HG03378 (cell line): ENCODE measurements around the gene TACO1.

Experiments
- ATAC-seq: cut with Tn5 transposase; IDR thresholded peaks from one replicate; pipeline ENCODE4 v1.9.1; 2021; ENCODE audit warnings: mild to moderate bottlenecking, moderate library complexity; ENCODE audit not compliant: unreplicated experiment

Gene TACO1

DNA sequence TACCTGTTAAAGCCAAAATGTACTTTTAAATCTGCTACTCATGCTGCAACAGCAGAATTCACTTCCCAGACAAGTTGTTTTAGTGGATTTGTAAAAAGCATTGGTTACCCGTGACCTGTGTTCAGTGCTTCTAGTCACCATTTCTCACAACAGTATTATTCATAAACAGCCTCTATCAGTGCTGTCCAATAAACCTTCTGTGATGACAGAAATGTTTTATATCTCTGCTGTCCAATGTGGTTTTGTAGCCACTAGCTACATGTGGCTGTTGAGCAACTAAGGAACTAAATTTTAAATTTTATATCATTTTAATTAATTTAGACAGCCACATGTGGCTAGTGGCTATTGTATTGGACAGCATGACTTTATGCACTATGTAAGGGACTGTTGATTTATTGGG, 34.1 kb downstream of the TACO1 start:
- no peak for ATAC-seq

DNA sequence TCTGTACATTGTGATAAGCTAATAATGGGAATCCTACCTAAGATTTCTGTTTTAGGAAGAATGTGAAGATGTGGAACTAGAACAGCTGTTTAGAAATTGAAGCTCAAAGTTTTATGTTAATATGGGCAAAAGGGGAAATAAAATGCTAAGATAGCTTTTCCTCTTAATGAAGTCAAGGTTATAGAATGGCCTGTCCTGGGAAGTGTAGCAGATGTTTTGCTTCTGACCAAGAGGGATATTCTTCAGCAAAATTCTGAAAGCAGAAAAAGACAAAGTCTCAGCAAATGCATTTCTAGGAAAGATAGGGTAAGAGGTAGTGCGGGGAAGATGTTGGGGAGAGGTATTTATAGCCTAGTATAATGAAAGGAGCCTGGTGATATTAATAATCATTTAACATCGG, 34.6 kb downstream of the TACO1 start:
- ATAC-seq = no peak

DNA sequence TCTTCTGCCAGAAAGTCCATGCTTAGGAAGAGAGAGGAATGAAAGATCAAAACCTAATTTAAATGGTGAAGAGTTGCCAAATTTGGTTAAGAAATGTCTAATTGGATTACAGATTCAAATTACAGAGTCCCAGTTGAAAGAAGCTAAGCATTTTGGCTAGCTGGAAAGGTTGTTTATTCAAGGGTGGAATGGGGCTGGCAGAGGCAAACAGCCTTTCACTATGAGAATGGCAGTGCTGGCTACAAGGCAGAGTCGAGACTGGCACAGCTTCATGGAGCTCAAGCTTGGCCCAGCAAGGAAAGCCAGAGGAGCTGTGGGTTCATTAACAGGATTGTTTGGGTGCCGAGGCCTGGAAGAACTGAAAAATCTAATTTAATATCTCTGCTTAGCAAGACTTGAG, 35.1 kb downstream of the TACO1 start:
- ATAC-seq = no peak

DNA sequence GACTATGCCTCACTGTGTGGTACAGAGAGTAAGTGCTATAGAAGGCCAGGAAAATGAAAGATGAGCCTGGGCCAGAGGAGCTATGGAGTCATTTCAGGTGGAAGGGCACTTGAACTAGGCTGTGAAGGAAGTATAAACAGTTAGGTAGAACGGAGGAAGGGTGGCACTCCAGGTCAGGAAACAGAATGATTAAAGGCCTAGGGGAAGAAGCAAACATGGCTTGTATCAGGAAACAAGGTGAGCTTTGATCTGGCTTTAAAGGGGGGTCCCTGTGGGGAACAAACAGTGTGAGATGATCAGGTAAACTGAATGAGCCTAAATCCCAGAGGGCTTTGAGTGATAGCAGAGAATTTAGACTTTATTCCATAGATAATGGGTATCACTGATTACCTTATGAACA, 38.4 kb downstream of the TACO1 start:
- ATAC-seq = no peak

DNA sequence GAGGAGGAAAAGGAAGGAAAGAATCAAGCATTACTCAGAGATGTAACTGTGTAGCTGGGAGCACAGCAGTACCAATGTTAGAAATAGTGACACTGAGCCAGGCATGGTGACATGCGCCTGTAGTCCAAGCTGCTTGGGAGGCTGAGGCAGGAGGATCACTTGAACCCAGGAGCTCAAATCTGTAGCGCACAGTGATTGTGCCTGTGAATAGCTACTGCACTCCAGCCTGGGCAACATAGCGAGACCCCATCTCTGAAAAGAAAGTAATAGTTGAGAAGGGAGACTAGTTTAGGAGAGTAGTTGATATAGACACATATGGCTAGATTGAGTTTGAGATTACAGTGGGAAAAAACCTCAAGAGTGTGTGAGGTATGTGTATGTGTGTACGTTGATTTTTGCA, 39.3 kb downstream of the TACO1 start:
- ATAC-seq = no peak

DNA sequence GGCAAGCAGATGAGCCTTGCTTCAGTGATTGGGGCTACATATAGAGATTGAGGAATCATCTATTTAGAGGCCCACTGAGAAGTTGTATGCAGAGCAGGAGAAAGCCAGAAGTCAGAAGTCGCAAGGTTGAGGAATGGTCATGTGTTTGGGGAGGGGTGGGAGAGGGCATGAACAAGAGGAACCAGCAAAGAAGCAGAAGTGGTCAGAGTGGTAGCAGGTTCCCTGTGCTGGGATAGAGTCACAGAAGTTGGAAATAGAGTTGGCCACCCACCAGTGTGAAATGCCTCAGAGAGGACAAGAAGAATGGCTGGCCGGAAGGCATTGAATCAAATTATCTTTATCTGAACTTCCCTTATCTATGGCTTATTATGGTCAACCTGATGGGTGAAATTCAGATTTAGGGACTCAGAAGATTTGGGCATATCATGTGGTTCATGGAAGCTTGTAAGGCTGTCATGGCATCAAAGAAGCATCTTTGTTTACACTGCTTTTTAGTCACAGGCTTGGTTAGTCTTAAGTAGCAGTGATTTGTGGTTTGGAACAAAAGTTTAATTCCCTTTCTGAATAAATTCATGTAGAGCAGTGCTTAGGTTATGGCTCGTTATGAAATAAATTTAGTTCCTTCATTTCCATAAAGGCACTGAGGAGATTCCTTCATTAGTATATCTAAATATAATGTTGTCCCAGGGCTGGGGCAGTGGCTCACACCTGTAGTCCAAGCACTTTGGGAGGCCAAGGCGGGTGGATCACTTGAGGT, 41.2 kb downstream of the TACO1 start:
- ATAC-seq = no peak

DNA sequence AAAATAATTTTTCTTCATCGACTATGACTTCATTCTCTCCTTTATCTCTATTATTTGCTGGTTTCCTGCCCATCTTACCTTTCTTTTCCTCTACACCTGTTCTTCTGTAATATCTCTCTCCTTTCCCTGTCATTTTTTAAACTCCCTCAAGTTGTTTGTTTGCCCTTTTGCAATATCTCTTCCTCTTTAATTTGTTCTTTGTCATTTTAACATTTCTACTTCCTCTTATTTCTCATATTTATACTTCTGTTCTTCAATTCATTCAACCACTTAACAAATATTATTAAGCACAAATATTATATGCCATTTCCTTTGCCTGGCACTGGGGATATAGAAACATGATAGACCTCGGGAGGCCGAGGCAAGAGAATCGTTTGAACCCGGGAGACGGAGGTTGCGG, 44.2 kb downstream of the TACO1 start:
- no peak for ATAC-seq

DNA sequence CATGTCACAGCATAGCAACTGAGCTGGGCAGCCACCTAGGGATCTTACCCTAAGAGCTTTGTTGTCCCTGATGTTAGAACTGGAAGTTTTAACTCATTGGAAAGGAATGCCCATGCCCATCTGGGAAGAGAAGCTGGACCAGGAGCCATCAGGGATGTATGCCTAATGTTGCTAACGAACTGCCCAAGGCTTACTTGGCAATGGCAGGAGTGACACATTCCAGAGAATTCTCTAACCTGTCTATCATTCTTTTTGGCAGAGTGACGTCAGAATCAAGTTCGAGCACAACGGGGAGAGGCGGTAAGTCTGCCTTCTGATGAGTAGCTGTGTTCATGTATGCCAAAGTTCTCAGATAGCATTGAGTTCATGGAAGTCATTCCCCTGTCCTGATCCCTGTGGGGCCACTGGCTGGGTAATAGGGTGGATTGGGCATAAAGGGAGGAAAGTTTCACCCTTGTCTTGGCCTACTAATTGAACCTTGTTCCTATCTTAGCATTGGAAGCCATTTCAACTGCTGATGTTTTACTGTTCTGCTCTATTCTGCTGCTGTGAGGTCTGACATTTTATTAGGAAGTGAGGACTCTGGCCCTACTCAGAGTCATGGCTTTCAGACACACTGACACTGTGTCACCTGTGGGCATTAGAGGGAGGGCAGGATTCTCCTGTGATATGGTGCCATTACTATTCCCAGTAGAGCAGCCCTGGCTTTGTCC, 45.2 kb downstream of the TACO1 start:
- peak; percentile 45 for ATAC-seq

DNA sequence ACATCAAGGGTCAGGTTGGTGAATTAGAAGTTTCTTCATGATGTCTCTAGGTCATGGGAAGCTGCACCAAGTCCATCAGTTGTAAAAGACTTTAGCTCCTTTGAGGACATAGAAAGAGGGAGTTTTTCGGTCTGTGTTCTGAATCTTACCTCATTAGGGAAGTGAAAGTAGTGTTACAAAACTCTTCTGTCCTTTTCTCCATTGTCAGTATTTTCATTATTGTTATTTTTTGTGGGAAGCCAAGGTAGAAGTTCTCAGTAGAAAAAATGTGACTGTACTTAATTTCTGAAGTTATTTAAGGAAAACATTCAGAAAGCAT, 45.8 kb downstream of the TACO1 start:
- peak; percentile 81 for ATAC-seq

DNA sequence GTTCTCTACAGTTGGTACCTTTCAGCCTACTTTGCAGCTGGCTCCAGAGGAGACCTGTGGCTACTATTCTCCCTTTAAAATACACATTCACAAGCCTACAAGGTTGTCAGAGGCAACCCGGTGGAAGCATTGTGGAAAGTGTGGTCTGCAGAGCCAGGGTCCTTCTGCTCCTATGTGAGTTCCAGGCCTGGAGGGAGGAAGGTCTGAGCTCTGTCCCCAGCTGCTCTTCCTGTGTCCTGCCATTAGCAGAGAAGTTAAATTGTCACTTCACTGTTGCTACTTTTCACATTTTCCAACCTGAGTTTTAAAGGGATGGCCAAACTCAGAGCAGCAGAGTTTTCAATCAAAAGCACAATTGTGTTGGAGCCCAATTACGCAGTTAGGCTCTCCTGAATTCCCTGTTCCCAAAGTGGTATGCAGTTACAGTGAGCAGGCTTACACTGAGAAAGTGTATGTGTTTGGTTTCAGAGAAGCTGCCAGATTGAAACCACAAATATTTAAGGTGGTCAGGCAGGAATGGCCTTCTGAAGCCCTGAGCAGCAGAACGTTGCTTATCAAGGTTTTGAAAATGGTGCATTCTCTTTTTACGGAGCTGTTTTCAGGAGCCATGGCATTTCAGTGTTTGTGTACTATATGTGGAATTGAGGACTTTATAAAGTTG, 46.5 kb downstream of the TACO1 start:
- ATAC-seq = no peak

DNA sequence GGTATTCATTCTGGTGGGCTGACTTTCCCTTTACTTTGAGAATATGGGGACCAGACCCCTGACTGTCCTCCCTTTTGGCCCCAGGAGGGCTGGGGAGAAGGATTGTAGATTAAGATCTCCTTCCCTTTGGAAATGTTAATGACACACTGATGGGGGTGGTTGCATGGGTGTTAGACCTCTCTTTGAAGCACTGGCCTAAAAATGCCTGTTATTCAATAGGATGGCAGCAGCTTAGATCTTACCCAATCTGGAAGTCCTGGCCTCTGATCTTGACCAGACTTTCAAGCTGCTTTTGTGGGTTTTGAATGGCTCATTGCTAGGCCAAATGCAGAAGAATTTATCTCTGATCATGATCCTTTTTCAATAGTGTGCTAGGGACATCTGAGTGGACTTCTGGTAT, 47.2 kb downstream of the TACO1 start:
- no peak for ATAC-seq

DNA sequence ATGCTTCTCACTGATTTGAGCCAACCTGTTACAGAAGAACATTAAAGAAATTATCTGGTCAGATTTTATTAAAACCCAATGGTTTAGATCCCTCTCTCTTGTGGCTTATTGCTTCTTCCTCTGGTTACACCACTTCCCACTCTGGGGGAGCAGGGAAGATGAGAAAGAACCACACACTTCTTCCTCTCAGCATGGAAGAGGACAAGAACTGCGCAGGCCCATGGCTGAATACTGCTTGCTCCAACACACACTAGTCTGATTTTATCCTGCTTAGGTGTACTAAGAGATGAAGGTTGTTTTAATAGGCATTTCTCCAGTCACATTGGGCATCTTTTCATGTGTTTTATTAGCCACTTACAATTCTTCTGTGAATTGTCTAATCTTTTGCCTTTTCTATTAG, 49.1 kb downstream of the TACO1 start:
- no peak for ATAC-seq

DNA sequence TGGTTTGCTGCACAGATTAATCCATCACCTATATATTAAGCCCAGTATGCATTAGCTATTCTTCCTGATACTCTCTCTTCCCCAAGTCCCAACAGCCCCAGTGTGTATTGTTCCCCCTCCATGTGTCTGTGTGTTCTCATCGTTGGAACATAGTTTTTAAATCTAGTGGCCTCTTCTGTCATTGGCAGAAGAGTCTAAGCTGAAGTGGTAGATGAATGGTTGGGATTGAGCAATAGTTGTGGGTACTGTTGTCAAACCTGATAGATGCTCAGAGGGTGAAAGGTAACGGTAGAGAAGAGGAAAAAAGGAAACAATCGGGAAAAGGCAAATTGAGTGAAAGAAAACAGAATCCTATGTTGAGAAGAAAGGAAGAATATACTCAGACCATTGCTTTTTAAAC, 51.4 kb downstream of the TACO1 start:
- no peak for ATAC-seq

DNA sequence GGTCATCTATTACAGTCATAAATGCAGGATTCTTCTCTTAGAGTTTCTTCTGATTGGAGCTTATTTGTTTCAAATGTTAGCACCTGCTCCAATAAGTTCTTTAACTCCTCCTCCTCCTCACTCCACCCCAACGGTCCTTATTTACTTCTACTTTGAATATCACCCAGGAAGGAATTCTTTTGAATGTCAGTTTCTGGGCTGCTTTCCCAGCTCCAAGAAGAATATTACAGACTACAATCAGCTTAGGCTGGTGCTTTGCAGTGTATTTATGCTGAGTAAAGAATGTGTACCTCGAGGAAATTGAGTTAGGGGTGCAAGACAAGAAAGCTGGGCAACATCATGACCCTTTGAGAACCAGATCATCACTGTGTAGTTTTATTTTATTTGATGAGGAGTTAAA, 52.4 kb downstream of the TACO1 start:
- no peak for ATAC-seq

DNA sequence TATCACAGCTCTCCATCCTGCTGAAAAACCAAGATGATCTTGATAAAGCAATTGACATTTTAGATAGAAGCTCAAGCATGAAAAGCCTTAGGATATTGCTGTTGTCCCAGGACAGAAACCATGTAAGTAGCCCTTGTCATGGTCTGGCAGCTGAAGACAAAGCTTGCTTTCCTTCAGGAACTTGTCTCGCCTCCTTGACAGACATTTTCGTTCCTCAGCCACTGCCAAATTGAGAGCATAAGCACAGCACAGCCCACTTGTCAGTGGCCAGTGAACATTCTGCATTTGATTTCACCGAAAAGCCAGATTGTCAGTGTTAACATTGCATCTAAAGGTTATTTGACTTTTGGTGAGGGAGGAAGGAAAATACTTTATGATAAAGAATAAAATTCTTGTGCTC, 57.1 kb downstream of the TACO1 start:
- ATAC-seq = no peak
